ENCODE results near the gene QPCTL. TPM values are rescaled to one million over a fixed set of nuclear protein-coding genes. Genes with fewer than 3 reads are reported as not detected.

The QPCTL gene
- total and polyA plus RNA-seq, 2 of the 4 experiments (the other 2 are of a cell fraction), result 6.6 to 11.5 TPM

GRCh38 chr19:45692187-45693105, at the start of gene QPCTL (continued):
- TF ChIP-seq MXI1 (IDR thresholded peaks at IDR 0.05; ENCODE audit: borderline replicate concordance, low read depth, low read length), result peak; percentile 88
- TF ChIP-seq BHLHE40 (IDR thresholded peaks at IDR 0.05; ENCODE audit: low read depth, low read length), result no peak
- no peak for TF ChIP-seq ELK1 (IDR thresholded peaks at IDR 0.05; ENCODE audit: borderline replicate concordance, low read depth, low read length)

All from IMR-90 (cell line).